ENCODE results near the gene EPB41L5. TPM values are rescaled to one million over a fixed set of nuclear protein-coding genes. Genes with fewer than 3 reads are reported as not detected.

Gene EPB41L5
- total RNA-seq, 1 donor from 2014 or later: 40.3 TPM

DNA sequence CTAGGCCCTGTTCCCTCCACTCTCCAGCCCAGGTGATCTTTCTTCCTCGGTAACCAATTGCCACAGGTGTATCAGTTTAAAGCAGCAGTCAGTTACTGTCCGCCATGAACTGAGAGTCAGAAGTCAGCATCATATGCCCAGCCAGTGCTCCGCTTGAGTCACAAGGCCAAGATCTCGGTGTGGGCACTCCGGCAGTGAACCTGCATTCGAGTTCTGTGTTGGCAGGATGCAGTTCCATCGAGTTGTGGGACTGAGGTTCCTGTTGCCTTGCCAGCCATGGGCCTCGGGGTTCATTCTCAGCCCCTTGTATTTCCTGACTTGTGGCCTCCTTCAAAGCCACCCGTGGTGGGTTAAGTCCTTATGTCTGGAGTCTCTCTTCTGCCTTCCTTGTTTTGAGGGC, 213.4 kb downstream of the EPB41L5 start:
- DNase-seq: no peak

DNA sequence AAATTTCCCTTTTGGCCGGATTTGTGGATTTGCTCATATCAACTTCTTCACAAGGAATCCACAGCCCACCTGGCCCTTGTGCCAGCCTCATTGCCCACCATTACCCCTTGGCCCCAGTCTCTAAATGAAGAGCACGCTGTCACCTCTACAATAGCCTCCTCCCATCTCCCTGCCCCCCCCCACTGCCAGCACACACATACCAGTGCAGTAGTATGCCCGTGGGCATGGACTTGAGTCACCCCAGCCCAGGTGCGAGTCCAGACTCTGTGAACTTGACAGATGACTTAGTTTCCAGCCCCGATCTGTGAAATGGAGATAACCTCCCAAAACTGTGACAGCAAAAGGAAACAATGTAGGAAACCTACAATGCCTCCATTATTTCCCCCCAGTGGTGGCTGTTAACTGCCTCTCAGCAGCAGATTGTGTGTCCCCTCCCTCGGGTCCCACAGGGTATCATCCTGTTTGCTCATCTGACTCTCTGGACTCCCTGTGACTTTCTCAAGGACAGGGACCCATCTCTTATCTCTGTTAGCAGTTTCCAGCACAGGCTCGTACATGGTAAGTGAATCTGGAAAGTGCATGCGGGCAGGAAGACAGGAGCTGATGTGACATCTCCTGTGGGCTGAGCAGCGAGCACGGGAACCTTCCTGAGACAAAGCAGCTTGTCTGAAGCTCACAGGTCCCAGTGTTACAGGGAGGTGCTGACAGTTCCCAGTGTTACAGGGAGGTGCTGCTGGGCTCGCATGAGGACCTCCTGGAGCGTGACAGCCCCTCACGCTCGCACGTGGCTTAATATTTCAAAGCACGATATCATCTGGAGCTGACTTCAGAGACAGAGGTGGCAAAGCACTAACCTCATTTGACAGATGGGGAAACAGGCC, 214.5 kb downstream of the EPB41L5 start:
- DNase-seq: no peak

DNA sequence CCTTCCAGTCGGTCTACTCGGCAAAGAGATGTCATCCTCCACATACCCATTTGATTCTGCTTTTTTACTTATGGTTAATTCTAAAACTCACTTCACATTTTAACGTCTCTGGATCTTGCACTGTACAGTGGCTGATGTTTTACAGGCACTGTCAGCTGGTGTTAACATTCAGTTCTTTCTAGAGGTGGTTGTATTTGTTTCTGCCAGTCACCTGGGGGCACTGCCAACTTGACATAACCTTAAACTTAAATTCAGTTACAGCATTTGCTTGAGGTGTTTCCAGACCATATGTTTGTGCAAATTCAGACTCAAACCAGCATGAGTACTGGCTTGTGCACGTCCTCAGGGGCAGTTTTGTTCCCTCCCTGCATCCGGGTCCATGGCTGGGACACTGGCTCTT, 215.6 kb downstream of the EPB41L5 start:
- DNase-seq: peak; percentile 30

Small RNAs within 50 kb of the gene (small RNA-seq; reads per million reads assigned to genes)
- gene MTND4LP14 (ENCODE audit: low replicate concordance): not detected
- gene RF00019 (ENCODE audit: low replicate concordance): not detected

Other genes with a start within 250 kb of the EPB41L5 start
- gene TMEM185B, start 210.3 kb downstream of the EPB41L5 start, total RNA-seq: 19.5 TPM
- gene RALB, start 239.8 kb downstream of the EPB41L5 start, total RNA-seq: 56.4 TPM